HL-60 (cell line): ENCODE data around the gene SCG5.

Source experiments
- REST ChIP-seq: IDR thresholded peaks from 2 replicates; pipeline ENCODE4 v1.6.1; 2012; ENCODE audit warnings: low read depth; ENCODE audit not compliant: insufficient replicate concordance
- TF ChIP-seq, protein P1 (sequence below): IDR thresholded peaks from one replicate; pipeline ENCODE4 v1.5.1; 2011; ENCODE audit warnings: low read length, control low read depth, inconsistent platforms; ENCODE audit not compliant: insufficient read depth

- TF ChIP-seq, protein P1, sequence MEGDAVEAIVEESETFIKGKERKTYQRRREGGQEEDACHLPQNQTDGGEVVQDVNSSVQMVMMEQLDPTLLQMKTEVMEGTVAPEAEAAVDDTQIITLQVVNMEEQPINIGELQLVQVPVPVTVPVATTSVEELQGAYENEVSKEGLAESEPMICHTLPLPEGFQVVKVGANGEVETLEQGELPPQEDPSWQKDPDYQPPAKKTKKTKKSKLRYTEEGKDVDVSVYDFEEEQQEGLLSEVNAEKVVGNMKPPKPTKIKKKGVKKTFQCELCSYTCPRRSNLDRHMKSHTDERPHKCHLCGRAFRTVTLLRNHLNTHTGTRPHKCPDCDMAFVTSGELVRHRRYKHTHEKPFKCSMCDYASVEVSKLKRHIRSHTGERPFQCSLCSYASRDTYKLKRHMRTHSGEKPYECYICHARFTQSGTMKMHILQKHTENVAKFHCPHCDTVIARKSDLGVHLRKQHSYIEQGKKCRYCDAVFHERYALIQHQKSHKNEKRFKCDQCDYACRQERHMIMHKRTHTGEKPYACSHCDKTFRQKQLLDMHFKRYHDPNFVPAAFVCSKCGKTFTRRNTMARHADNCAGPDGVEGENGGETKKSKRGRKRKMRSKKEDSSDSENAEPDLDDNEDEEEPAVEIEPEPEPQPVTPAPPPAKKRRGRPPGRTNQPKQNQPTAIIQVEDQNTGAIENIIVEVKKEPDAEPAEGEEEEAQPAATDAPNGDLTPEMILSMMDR, result no peak
- no peak for TF ChIP-seq REST
Measured at GRCh38 chr15:32736701-32737061, 95.2 kb downstream of the SCG5 start.
